Common myeloid progenitor, CD34-positive (primary cell): ENCODE results near the gene LINGO3.

Experiments
- CTCF ChIA-PET: fragments of 350-600 bp; sonication (Branson Sonifier 250); formaldehyde crosslinking; loops from one replicate; lab custom pipeline; 2021; ENCODE audit warnings: antibody characterized with exemption; lab: Charles Lee
- POLR2A ChIA-PET: fragments of 350-600 bp; sonication (Branson Sonifier 250); formaldehyde crosslinking; loops from one replicate; lab custom pipeline; 2021; ENCODE audit warnings: antibody characterized with exemption; lab: Charles Lee
- DNase-seq, 3 donors: peaks; one replicate each; pipeline versions ENCODE4 v3.0.0 to v3.0.0-alpha.2; 2013
- H3K27ac ChIP-seq, 2 experiments: 1 replicate in 1 of 2; 2 replicates in 1 of 2; pipeline ENCODE4 v1.7.0; 2013; ENCODE audit warnings: inconsistent platforms in 2 of 2, low read length in 2 of 2, mild to moderate bottlenecking in 2 of 2, low read depth in 1 of 2, moderate library complexity in 1 of 2; ENCODE audit not compliant: severe bottlenecking in 2 of 2, insufficient read depth in 1 of 2, poor library complexity in 1 of 2
- H3K27me3 ChIP-seq, 5 experiments: replicated peaks in 2 of 5; 1 replicate in 3 of 5; 2 replicates in 2 of 5; pipeline versions ENCODE4 v1.6.1 to v1.7.0; 2013; ENCODE audit warnings: low read length in 4 of 5, mild to moderate bottlenecking in 2 of 5, moderate library complexity in 2 of 5, inconsistent platforms in 1 of 5; ENCODE audit not compliant: insufficient read depth in 5 of 5, control insufficient read depth in 4 of 5
- H3K36me3 ChIP-seq, 4 experiments: 1 replicate in 2 of 4; 2 replicates in 2 of 4; pipeline versions ENCODE4 v1.6.1 to v1.7.0; 2013; ENCODE audit warnings: low read length in 3 of 4, control low read depth in 1 of 4, mild to moderate bottlenecking in 1 of 4; ENCODE audit not compliant: control insufficient read depth in 4 of 4, insufficient read depth in 4 of 4
- H3K4me1 ChIP-seq, 4 experiments: 1 replicate in 3 of 4; 2 replicates in 1 of 4; pipeline versions ENCODE4 v1.6.1 to v1.7.1; 2013; ENCODE audit warnings: low read length in 3 of 4, mild to moderate bottlenecking in 3 of 4, control low read depth in 1 of 4, inconsistent platforms in 1 of 4, moderate library complexity in 1 of 4; ENCODE audit not compliant: control insufficient read depth in 4 of 4, insufficient read depth in 4 of 4; ENCODE audit errors: control extremely low read depth in 1 of 4
- H3K4me3 ChIP-seq, 7 experiments: 1 replicate in 4 of 7; 2 replicates in 3 of 7; pipeline versions ENCODE4 v1.5.1 to v1.7.0; 2013; ENCODE audit warnings: mild to moderate bottlenecking in 7 of 7, low read length in 6 of 7, moderate library complexity in 6 of 7, inconsistent platforms in 2 of 7, low read depth in 2 of 7, control low read depth in 1 of 7; ENCODE audit not compliant: insufficient read depth in 4 of 7, control insufficient read depth in 1 of 7; ENCODE audit errors: extremely low read depth in 1 of 7
- H3K9me3 ChIP-seq, 5 experiments: 1 replicate in 4 of 5; 2 replicates in 1 of 5; pipeline versions ENCODE4 v1.6.1 to v1.7.1; 2013; ENCODE audit warnings: low read length in 4 of 5, mild to moderate bottlenecking in 2 of 5, inconsistent platforms in 1 of 5, low read depth in 1 of 5, moderate library complexity in 1 of 5; ENCODE audit not compliant: control insufficient read depth in 4 of 5, insufficient read depth in 2 of 5; ENCODE audit errors: control extremely low read depth in 1 of 5
- WGBS: methylation state at CpG from one replicate; pipeline ENCODE4 v1.1.5; 2013; ENCODE audit not compliant: insufficient coverage; 5-methylcytosine and 5-hydroxymethylcytosine counted together

Gene LINGO3

DNA sequence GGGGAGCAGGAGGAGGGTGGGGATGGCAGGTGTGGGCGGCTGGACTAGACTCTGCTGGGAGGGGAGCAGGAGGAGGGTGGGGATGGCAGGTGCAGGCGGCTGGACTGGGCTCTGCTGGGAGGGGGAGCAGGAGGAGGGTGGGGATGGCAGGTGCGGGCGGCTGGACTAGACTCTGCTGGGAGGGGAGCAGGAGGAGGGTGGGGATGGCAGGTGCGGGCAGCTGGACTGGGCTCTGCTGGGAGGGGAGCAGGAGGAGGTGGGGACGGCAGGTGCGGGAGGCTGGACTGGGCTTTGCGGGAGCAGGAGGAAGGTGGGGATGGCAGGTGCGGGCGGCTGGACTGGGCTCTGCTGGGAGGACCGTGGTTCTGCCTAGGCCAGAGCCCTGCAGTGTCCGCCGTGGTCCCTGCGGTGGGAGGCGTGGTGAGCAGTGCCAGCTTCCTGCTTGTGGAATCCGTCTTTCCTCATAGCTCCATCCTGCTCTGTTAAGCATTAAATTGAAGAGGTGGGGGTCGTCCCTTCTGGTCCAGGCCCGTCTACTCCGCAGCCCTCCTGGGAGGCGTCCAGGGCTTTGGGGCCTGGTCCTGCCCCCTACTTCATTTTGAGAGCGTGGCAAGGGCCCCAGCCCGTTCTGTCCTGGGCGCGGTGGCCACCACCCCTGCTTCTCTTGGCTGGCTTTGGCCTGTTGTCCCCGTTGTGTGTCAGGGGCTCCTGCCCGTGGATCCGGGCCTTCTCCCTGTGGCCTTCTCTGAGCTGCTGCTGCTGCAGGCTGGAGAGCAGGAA lies 25.3 kb upstream of the LINGO3 start:
- H3K36me3 ChIP-seq = peaks cover 2 to 24% (median 13%) of the 10 kb centered on the region in 4 experiments
- ChIA-PET POLR2A (interaction anchor here (0.5 to 2.4 kb wide), 11 partner anchors 8 to 799 kb away, joined by 3 to 13 read pairs (median 4); no protein-coding TSS in a partner anchor), CTCF (interaction anchor here (0.9 to 2.2 kb wide), 9 partner anchors 8 to 124 kb away, joined by 3 to 10 read pairs (median 5); partner anchors contain the start of gene LMNB2)
- peaks cover 0 to 70% (median 54%) of the 10 kb centered on the region in 4 experiments for H3K4me1 ChIP-seq
- no peaks in the 10 kb centered on the region for H3K27me3 ChIP-seq
- peak overlapping the region; percentile 81 to 96 for H3K27ac ChIP-seq
- peak overlapping the region in 5 of 7 experiments; percentile 5 to 66 (median 43) for H3K4me3 ChIP-seq
- DNase-seq = peak in 1 of 3 donors; percentile 54
- WGBS = 13% methylated on average over 24 of the region's 27 CpGs
- H3K9me3 ChIP-seq = no peaks in the 10 kb centered on the region

GRCh38 chr19:2332341-2333026 lies 24.5 kb upstream of the LINGO3 start:
- Histone ChIP-seq H3K9me3 (no peaks in the 10 kb centered on the region), H3K4me1 (peaks cover 2 to 73% (median 58%) of the 10 kb centered on the region in 4 experiments), H3K36me3 (peaks cover 2 to 18% (median 10%) of the 10 kb centered on the region in 4 experiments), H3K27me3 (no peaks in the 10 kb centered on the region), H3K27ac (peak overlapping the region; percentile 81 to 96), H3K4me3 (peak overlapping the region in 3 of 7 experiments; percentile 26 to 59 (median 44))
- DNase-seq = peak; percentile 84 to 95 (median 94)
- WGBS = 14% methylated on average over 12 of the region's 17 CpGs
- POLR2A ChIA-PET = interaction anchor here (0.5 to 2.4 kb wide), 13 partner anchors 7 to 800 kb away, joined by 3 to 13 read pairs (median 4); no protein-coding TSS in a partner anchor
- CTCF ChIA-PET = interaction anchor here (0.9 to 2.2 kb wide), 10 partner anchors 7 to 125 kb away, joined by 3 to 10 read pairs (median 5); partner anchors contain the start of gene LMNB2

- H3K9me3 ChIP-seq = no peaks in the 10 kb centered on the region
- 63% methylated on average over 7 of the region's 12 CpGs for WGBS
- H3K4me3 ChIP-seq = peak overlapping the region in 2 of 7 experiments; percentile 11 to 59
- DNase-seq = no peak
- H3K4me1 ChIP-seq = peaks cover 2 to 78% (median 65%) of the 10 kb centered on the region in 4 experiments
- H3K36me3 ChIP-seq = peaks cover 2 to 14% (median 8%) of the 10 kb centered on the region in 4 experiments
- POLR2A ChIA-PET = interaction anchor here (0.8 to 1.6 kb wide), 9 partner anchors 20 to 294 kb away, joined by 3 to 5 read pairs (median 4); no protein-coding TSS in a partner anchor
- H3K27me3 ChIP-seq = no peaks in the 10 kb centered on the region
- CTCF ChIA-PET = interaction anchor here (0.9 to 2.0 kb wide), 6 partner anchors 10 to 125 kb away, joined by 3 to 8 read pairs (median 4); partner anchors contain the start of gene LMNB2
- peak overlapping the region; percentile 81 to 96 for H3K27ac ChIP-seq
Observed at GRCh38 chr19:2331601-2332246, 23.8 kb upstream of the LINGO3 start.

- no peaks in the 10 kb centered on the region for H3K27me3 ChIP-seq
- peaks cover 0 to 19% (median 2%) of the 10 kb centered on the region in 4 experiments for H3K36me3 ChIP-seq
- POLR2A ChIA-PET = interaction anchor here (0.9 to 1.3 kb wide), 2 partner anchors 30 to 44 kb away, joined by 4 read pairs; no protein-coding TSS in a partner anchor
- H3K4me1 ChIP-seq = peaks cover 2 to 78% (median 73%) of the 10 kb centered on the region in 4 experiments
- no peak for DNase-seq
- H3K27ac ChIP-seq = peak overlapping the region; percentile 81 to 96
- H3K9me3 ChIP-seq = no peaks in the 10 kb centered on the region
- 79% methylated on average over 19 of the region's 20 CpGs for WGBS
- CTCF ChIA-PET = interaction anchor here (1.0 to 2.0 kb wide), 3 partner anchors 9 to 63 kb away, joined by 3 to 8 read pairs (median 5); no protein-coding TSS in a partner anchor
- H3K4me3 ChIP-seq = peak overlapping the region in 3 of 7 experiments; percentile 7 to 36 (median 13)
Observed at GRCh38 chr19:2330632-2331284, 22.8 kb upstream of the LINGO3 start.

DNA sequence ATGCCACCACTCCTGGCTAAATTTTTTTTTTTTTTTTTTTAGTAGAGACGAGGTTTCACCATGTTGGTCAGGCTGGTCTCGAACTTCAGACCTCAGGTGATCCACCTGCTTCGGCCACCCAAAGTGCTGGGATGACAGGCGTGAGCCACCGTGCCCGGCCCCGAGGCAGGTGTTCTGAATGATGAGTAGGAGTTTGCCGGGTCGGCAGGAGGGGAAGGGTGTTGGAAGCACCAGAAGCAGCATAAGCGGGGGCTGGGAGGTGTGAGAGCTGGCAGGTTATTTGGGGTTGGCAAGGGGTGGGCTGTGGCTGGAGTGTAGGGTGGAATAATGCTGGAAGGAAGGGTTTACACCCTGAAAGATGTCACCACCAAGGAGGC lies 22.3 kb upstream of the LINGO3 start:
- WGBS = 92% methylated on average over 8 of the region's 10 CpGs
- Histone ChIP-seq H3K27me3 (no peaks in the 10 kb centered on the region), H3K36me3 (peaks cover 0 to 24% (median 2%) of the 10 kb centered on the region in 4 experiments), H3K27ac (peak overlapping the region; percentile 81 to 96), H3K4me3 (peak overlapping the region in 1 of 7 experiments; percentile 36), H3K9me3 (no peaks in the 10 kb centered on the region), H3K4me1 (peaks cover 2 to 84% (median 78%) of the 10 kb centered on the region in 4 experiments)
- POLR2A ChIA-PET = interaction anchor here (0.6 to 1.3 kb wide), 2 partner anchors 12 to 43 kb away, joined by 4 to 8 read pairs; no protein-coding TSS in a partner anchor
- CTCF ChIA-PET = interaction anchor here (1.9 kb wide), 1 partner anchor 63 kb away, joined by 5 read pairs; no protein-coding TSS in a partner anchor
- no peak for DNase-seq
